ENCODE measurements around the gene DOCK11. TPM values are rescaled to one million over a fixed set of nuclear protein-coding genes. Genes with fewer than 3 reads are reported as not detected.
"Not testable (repeated sequence)": the region's sequence is repeated elsewhere in the genome, so short reads cannot be mapped to it uniquely, and the experiment has no call there.

DOCK11 gene
- total RNA-seq, 1 experiment from 2014 or later = 2.1 TPM

GRCh38 chrX:118459494-118459893, 36.1 kb upstream of the DOCK11 start:
- DNase-seq (ENCODE audit: low spot score) = peak; percentile 30
- no TSS peak for BruUV-seq (replicated peaks)
- no peaks in the 10 kb centered on the region for H3K27me3 ChIP-seq (replicated peaks; ENCODE audit: insufficient read depth, low read depth, low read length, poor library complexity)

GRCh38 chrX:118464501-118464900, 31.1 kb upstream of the DOCK11 start:
- Histone ChIP-seq H3K4me3 (ENCODE audit: low read depth, low read length, poor library complexity, severe bottlenecking) (no peak overlapping the region), H3K27me3 (replicated peaks; ENCODE audit: insufficient read depth, low read depth, low read length, poor library complexity) (no peaks in the 10 kb centered on the region), H3K9me3 (ENCODE audit: low read depth, low read length, poor library complexity, severe bottlenecking) (no peaks in the 10 kb centered on the region), H3K36me3 (ENCODE audit: insufficient read depth, low read length, poor library complexity, severe bottlenecking) (no peaks in the 10 kb centered on the region), H3K4me1 (ENCODE audit: insufficient read depth, low read length, poor library complexity, severe bottlenecking) (no peaks in the 10 kb centered on the region), H3K27ac (ENCODE audit: low read depth, low read length, poor library complexity, severe bottlenecking) (no peak overlapping the region)
- ChIA-PET CTCF (no interaction called here), POLR2A (ENCODE audit: low non-redundant PET) (no interaction called here)
- DNase-seq (ENCODE audit: low spot score) = no peak
- intact Hi-C loops (cut with micrococcal nuclease; ENCODE audit: unreplicated experiment) = no loop called here
- no TSS peak for BruUV-seq (replicated peaks)
- no peak for TF ChIP-seq EZH2 (IDR thresholded peaks at IDR 0.05; ENCODE audit: borderline replicate concordance, low read depth, low read length, poor library complexity, severe bottlenecking)
- TF ChIP-seq CTCF (conservative IDR thresholded peaks at IDR 0.05; ENCODE audit: low read depth, low read length) = no peak

More at GRCh38 chrX:118459494-118459893, 36.1 kb upstream of the DOCK11 start:
- Histone ChIP-seq H3K4me3 (ENCODE audit: low read depth, low read length, poor library complexity, severe bottlenecking) (no peak overlapping the region), H3K27ac (ENCODE audit: low read depth, low read length, poor library complexity, severe bottlenecking) (no peak overlapping the region), H3K4me1 (ENCODE audit: insufficient read depth, low read length, poor library complexity, severe bottlenecking) (no peaks in the 10 kb centered on the region), H3K36me3 (ENCODE audit: insufficient read depth, low read length, poor library complexity, severe bottlenecking) (no peaks in the 10 kb centered on the region), H3K9me3 (ENCODE audit: low read depth, low read length, poor library complexity, severe bottlenecking) (no peaks in the 10 kb centered on the region)
- POLR2A ChIA-PET (ENCODE audit: low non-redundant PET) = no interaction called here
- CTCF ChIA-PET = interaction anchor here (0.7 to 1.2 kb wide), 2 partner anchors 16 to 142 kb away, joined by 3 to 13 read pairs; no protein-coding TSS in a partner anchor
- TF ChIP-seq EZH2 (IDR thresholded peaks at IDR 0.05; ENCODE audit: borderline replicate concordance, low read depth, low read length, poor library complexity, severe bottlenecking) (no peak), CTCF (conservative IDR thresholded peaks at IDR 0.05; ENCODE audit: low read depth, low read length) (peak; percentile 49)
- intact Hi-C loops (cut with micrococcal nuclease; ENCODE audit: unreplicated experiment) = loop anchor here (1.0 kb wide), 1 partner anchor 142 kb away; no protein-coding TSS in a partner anchor

- Histone ChIP-seq H3K27ac (ENCODE audit: low read depth, low read length, poor library complexity, severe bottlenecking) (no peak overlapping the region), H3K36me3 (ENCODE audit: insufficient read depth, low read length, poor library complexity, severe bottlenecking) (no peaks in the 10 kb centered on the region), H3K27me3 (replicated peaks; ENCODE audit: insufficient read depth, low read depth, low read length, poor library complexity) (no peaks in the 10 kb centered on the region), H3K4me1 (ENCODE audit: insufficient read depth, low read length, poor library complexity, severe bottlenecking) (no peaks in the 10 kb centered on the region), H3K9me3 (ENCODE audit: low read depth, low read length, poor library complexity, severe bottlenecking) (no peaks in the 10 kb centered on the region), H3K4me3 (ENCODE audit: low read depth, low read length, poor library complexity, severe bottlenecking) (no peak overlapping the region)
- DNase-seq (ENCODE audit: low spot score) = no peak
- BruUV-seq (replicated peaks) = no TSS peak
- POLR2A ChIA-PET (ENCODE audit: low non-redundant PET) = no interaction called here
- TF ChIP-seq CTCF (conservative IDR thresholded peaks at IDR 0.05; ENCODE audit: low read depth, low read length) = no peak
- no peak for TF ChIP-seq EZH2 (IDR thresholded peaks at IDR 0.05; ENCODE audit: borderline replicate concordance, low read depth, low read length, poor library complexity, severe bottlenecking)
- CTCF ChIA-PET = no interaction called here
- intact Hi-C loops (cut with micrococcal nuclease; ENCODE audit: unreplicated experiment) = no loop called here
Observed at GRCh38 chrX:118468122-118468521, 27.5 kb upstream of the DOCK11 start.

- intact Hi-C loops (cut with micrococcal nuclease; ENCODE audit: unreplicated experiment); BruUV-seq (replicated peaks); H3K36me3 ChIP-seq (ENCODE audit: insufficient read depth, low read length, poor library complexity, severe bottlenecking); H3K27ac ChIP-seq (ENCODE audit: low read depth, low read length, poor library complexity, severe bottlenecking); H3K4me3 ChIP-seq (ENCODE audit: low read depth, low read length, poor library complexity, severe bottlenecking); DNase-seq (ENCODE audit: low spot score); H3K9me3 ChIP-seq (ENCODE audit: low read depth, low read length, poor library complexity, severe bottlenecking); CTCF ChIA-PET; H3K4me1 ChIP-seq (ENCODE audit: insufficient read depth, low read length, poor library complexity, severe bottlenecking); H3K27me3 ChIP-seq (replicated peaks; ENCODE audit: insufficient read depth, low read depth, low read length, poor library complexity): not testable (repeated sequence)
- POLR2A ChIA-PET (ENCODE audit: low non-redundant PET) = interaction anchor here (0.7 kb wide), 1 partner anchor 274 kb away, joined by 6 read pairs; no protein-coding TSS in a partner anchor
Observed at GRCh38 chrX:118470721-118471347, 24.8 kb upstream of the DOCK11 start.
